Neural cell (in vitro differentiated cells): ENCODE results near the gene RFNG.

ENCODE experiments used
- RAD21 ChIP-seq: fragments of 450-650 bp; conservative IDR thresholded peaks from 2 replicates; pipeline ENCODE4 v1.6.1; 2014; ENCODE audit warnings: antibody characterized with exemption, mild to moderate bottlenecking, moderate library complexity
- SMC3 ChIP-seq: fragments of 450-650 bp; conservative IDR thresholded peaks from 2 replicates; pipeline ENCODE4 v1.6.1; 2014; ENCODE audit warnings: antibody characterized with exemption, mild to moderate bottlenecking, moderate library complexity; ENCODE audit not compliant: poor library complexity

DNA sequence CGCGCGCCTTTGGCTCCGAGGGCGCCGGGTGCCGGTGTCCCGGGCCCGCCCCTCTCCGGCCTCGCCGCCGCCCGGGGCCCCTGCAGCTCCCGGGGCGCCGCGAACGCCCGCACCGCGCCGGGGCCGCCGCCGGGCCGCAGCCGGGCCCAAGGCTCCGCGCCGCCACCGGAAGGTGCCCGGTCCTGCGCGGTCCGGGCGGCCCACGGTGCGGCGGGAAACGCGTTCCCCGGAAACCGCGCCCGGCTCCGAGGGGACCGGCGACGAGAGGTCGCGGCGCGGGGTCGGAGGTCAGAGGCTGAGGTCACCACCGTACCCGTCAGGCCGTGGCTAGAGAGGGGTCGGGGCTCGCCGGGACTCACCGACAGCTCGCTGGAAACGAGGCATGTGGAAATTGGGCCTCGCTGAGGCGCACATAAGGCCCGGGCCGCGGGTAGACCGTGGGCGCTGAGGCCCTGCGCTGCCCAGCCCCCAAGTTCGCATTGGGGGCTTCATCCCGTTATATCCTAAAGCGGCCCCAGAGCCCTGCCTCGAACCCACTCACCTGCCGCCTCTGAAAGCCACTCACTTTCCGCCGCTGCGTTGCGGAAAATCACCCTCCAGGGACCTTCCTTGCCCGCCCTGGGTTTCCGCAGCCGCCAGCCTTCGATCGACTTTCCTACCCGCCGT lies 14.2 kb upstream of the RFNG start, which contains the start of gene DUS1L:
- TF ChIP-seq RAD21: no peak
- TF ChIP-seq SMC3: no peak
